Lung (tissue), 12 donors: ENCODE measurements around the gene MYO1A. TPM values are rescaled to one million over a fixed set of nuclear protein-coding genes. Genes with fewer than 3 reads are reported as not detected.

Source experiments
- ATAC-seq: fragments of 200-7000 bp; cut with Tn5 transposase; one replicate; pipeline ENCODE4 v1.9.1; 2020; ENCODE audit warnings: moderate number of reproducible peaks; ENCODE audit not compliant: insufficient read depth, low FRiP score
- DNase-seq, 3 donors: peaks; one replicate each; pipeline ENCODE4 v3.0.0-alpha.2; 2013 to 2017
- H3K27ac ChIP-seq, 2 donors: one replicate each; pipeline ENCODE4 v1.5.1; 2013; ENCODE audit warnings: mild to moderate bottlenecking in 2 of 2, moderate library complexity in 2 of 2, control low read depth in 1 of 2, inconsistent platforms in 1 of 2, low read depth in 1 of 2, low read length in 1 of 2
- H3K27me3 ChIP-seq, 3 donors: one replicate each; pipeline ENCODE4 v1.5.1; 2013; ENCODE audit warnings: low read length in 2 of 3; ENCODE audit not compliant: control insufficient read depth in 3 of 3, insufficient read depth in 3 of 3
- H3K36me3 ChIP-seq, 4 donors: one replicate each; pipeline ENCODE4 v1.5.1; 2013; ENCODE audit warnings: low read length in 4 of 4, mild to moderate bottlenecking in 1 of 4, moderate library complexity in 1 of 4; ENCODE audit not compliant: control insufficient read depth in 4 of 4, insufficient read depth in 4 of 4
- H3K4me1 ChIP-seq, 5 donors: one replicate each; pipeline ENCODE4 v1.5.1; 2013; ENCODE audit warnings: low read length in 5 of 5, mild to moderate bottlenecking in 2 of 5, moderate library complexity in 1 of 5; ENCODE audit not compliant: control insufficient read depth in 5 of 5, insufficient read depth in 5 of 5
- H3K4me3 ChIP-seq: one replicate; pipeline ENCODE4 v1.5.1; 2013; ENCODE audit warnings: mild to moderate bottlenecking, control low read depth, moderate library complexity
- H3K9ac ChIP-seq, 2 donors: one replicate each; pipeline ENCODE4 v1.5.1; 2013; ENCODE audit warnings: low read length in 2 of 2, control low read depth in 1 of 2; ENCODE audit not compliant: insufficient read depth in 1 of 2
- H3K9me3 ChIP-seq, 4 donors: one replicate each; pipeline ENCODE4 v1.5.1; 2013; ENCODE audit warnings: low read length in 3 of 4, mild to moderate bottlenecking in 1 of 4, moderate library complexity in 1 of 4; ENCODE audit not compliant: control insufficient read depth in 4 of 4, insufficient read depth in 3 of 4
- WGBS, 2 donors: extraction: QIAGEN DNeasy Blood & Tissue Kit; methylation state at CpG; one replicate each; pipeline ENCODE4 v1.1.7; 2013; 5-methylcytosine and 5-hydroxymethylcytosine counted together
- polyA plus RNA-seq, 2 donors: library from polyadenylated mRNA; stranded (reverse); fragments of 200-250 nt; gene quantifications; one replicate each; pipeline ENCODE4 v1.2.1, GENCODE V29; 2013
- total RNA-seq, 2 donors: library from RNA; depleted of rRNA in 1 of 2; stranded (reverse); fragments of >200 nt in 1 of 2; gene quantifications; one replicate each; pipeline ENCODE4 v1.2.1, GENCODE V29; 2014 to 2021
- TF ChIP-seq, protein P1 (sequence below): IDR thresholded peaks from 2 replicates; pipeline ENCODE4 v1.5.1; 2012; ENCODE audit warnings: mild to moderate bottlenecking; ENCODE audit errors: control extremely low read depth, extremely low read depth
- donor health status: control.
- donor health status: control.
- donor health status: Bipolar disorder and iron deficiency.
- donor health status: healthy.
- donor health status: DM: yes; HTN: yes; CAD: no.

MYO1A gene
- total and polyA plus RNA-seq, 4 donors: 0.09 to 0.67 (median 0.20) TPM

DNA sequence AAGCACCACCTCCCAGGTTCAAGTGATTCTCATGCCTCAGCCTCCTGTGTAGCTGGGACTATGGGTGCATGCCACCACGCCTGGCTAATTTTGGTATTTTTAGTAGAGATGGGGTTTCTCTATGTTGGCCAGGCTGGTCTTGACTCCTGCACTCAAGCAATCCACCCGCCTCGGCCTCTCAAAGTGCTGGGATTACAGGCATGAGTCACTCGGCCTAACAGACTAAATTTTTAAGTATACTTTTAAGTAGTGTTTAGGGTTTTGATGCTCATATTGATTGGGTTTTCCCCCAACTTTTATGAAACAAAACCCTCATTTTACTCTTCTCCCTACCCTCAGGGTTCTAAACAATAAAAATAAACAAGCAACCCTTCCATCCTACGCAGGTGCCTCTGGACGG, 5.5 kb downstream of the MYO1A start:
- no peak overlapping the region for H3K9ac ChIP-seq
- no peak overlapping the region for H3K4me3 ChIP-seq
- no peaks in the 10 kb centered on the region for H3K27me3 ChIP-seq
- TF ChIP-seq, protein P1, sequence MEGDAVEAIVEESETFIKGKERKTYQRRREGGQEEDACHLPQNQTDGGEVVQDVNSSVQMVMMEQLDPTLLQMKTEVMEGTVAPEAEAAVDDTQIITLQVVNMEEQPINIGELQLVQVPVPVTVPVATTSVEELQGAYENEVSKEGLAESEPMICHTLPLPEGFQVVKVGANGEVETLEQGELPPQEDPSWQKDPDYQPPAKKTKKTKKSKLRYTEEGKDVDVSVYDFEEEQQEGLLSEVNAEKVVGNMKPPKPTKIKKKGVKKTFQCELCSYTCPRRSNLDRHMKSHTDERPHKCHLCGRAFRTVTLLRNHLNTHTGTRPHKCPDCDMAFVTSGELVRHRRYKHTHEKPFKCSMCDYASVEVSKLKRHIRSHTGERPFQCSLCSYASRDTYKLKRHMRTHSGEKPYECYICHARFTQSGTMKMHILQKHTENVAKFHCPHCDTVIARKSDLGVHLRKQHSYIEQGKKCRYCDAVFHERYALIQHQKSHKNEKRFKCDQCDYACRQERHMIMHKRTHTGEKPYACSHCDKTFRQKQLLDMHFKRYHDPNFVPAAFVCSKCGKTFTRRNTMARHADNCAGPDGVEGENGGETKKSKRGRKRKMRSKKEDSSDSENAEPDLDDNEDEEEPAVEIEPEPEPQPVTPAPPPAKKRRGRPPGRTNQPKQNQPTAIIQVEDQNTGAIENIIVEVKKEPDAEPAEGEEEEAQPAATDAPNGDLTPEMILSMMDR: no peak
- ATAC-seq (no peak), DNase-seq (no peak)
- no peaks in the 10 kb centered on the region for H3K36me3 ChIP-seq
- H3K27ac ChIP-seq: no peak overlapping the region
- H3K9me3 ChIP-seq: no peaks in the 10 kb centered on the region
- 88 to 91% methylated on average over 6 of the region's 6 CpGs for WGBS, 2 donors
- H3K4me1 ChIP-seq: no peaks in the 10 kb centered on the region

DNA sequence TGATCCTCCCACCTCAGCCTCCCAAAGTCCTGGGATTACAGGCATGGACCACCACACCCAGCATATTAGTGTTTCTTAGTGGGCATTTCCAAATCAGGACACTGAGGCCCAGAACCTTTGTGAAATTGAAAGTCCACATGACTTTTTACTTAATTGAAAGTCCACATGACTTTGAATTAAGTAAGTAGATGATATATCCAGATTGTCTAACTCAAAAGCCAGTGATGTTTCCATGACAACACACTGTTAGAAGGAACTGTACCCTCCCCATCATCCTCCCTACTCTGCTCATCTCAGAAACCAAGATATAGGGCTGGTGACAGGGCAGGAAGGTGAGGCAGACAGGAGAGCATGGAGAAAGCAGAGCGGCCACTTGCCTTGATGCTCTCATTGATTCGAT, 7.2 kb downstream of the MYO1A start:
- ATAC-seq (no peak), DNase-seq (no peak)
- Histone ChIP-seq H3K27ac (no peak overlapping the region), H3K4me3 (no peak overlapping the region), H3K36me3 (no peaks in the 10 kb centered on the region), H3K9me3 (no peaks in the 10 kb centered on the region), H3K4me1 (no peaks in the 10 kb centered on the region), H3K27me3 (no peaks in the 10 kb centered on the region), H3K9ac (no peak overlapping the region)
- 99 to 100% methylated on average over 2 of the region's 2 CpGs for WGBS, 2 donors
- TF ChIP-seq, protein P1: no peak

DNA sequence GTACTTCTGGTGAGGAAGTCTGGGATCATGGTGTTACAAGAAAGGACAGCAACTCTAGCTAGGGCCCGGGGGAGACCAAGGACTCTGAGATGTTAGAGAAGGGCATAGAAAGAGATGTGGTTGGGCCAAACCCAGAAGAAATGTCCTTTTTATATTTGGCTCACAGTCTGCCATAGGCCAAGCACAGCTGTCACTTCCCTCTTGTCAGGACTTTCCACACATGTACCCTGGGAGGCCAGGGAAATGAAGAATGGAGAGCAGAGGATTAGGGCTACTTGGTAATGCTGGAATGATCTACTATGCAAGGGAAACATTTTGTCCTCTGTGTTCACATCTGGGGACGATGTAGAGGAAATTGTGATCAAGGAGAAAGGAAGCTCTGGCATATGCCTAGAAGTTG, 9.2 kb downstream of the MYO1A start:
- Histone ChIP-seq H3K27ac (no peak overlapping the region), H3K9me3 (no peaks in the 10 kb centered on the region), H3K27me3 (no peaks in the 10 kb centered on the region), H3K4me1 (no peaks in the 10 kb centered on the region), H3K36me3 (no peaks in the 10 kb centered on the region), H3K4me3 (no peak overlapping the region), H3K9ac (no peak overlapping the region)
- TF ChIP-seq, protein P1: no peak
- 48 to 58% methylated on average over 2 of the region's 2 CpGs for WGBS, 2 donors
- DNase-seq (no peak), ATAC-seq (no peak)

DNA sequence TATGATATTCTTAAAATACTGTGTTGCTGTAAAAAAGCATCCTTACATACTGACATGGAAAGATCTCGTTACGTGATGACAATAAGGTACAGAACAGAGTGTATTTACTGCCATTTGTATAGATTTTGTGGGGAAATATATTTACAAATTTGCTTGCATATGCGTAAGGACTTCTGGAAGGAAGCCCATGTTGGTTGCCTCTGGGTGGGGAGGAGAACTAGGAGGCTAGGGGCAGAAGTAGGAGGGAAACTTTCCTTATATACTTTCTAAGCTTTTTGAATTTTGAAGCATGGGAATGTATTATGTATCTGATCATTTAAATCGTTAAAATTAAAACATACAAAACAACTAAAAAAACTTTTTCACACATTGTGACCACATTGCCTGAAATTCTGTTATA, 9.7 kb downstream of the MYO1A start:
- WGBS, 2 donors: 91 to 94% methylated on average over 4 of the region's 4 CpGs
- H3K9ac ChIP-seq: no peak overlapping the region
- no peaks in the 10 kb centered on the region for H3K27me3 ChIP-seq
- H3K4me1 ChIP-seq: no peaks in the 10 kb centered on the region
- no peak overlapping the region for H3K27ac ChIP-seq
- DNase-seq: no peak
- TF ChIP-seq, protein P1: no peak
- no peak for ATAC-seq
- H3K9me3 ChIP-seq: no peaks in the 10 kb centered on the region
- no peaks in the 10 kb centered on the region for H3K36me3 ChIP-seq
- no peak overlapping the region for H3K4me3 ChIP-seq
